RWPE2 (cell line): ENCODE data around the gene ADAP1.
A peak's percentile ranks its signal among the peaks of the same experiment; 100 is the strongest.

Experiments used
- ATAC-seq: fragments of 200-7000 bp; cut with Tn5 transposase; 3 replicates; pipeline ENCODE4 v1.9.1; 2021; ENCODE audit warnings: low read depth
- DNase-seq: peaks from one replicate; pipeline ENCODE4 v3.0.0-alpha.2; 2020; ENCODE audit warnings: low spot score
- H3K27ac ChIP-seq: fragments of 450-650 bp; 2 replicates; pipeline ENCODE4 v1.5.1; 2017; ENCODE audit warnings: mild to moderate bottlenecking; ENCODE audit not compliant: poor library complexity, severe bottlenecking
- H3K27me3 ChIP-seq: fragments of 250-450 bp; sonication (Bioruptor Pico); 2 replicates; pipeline ENCODE4 v1.5.1; 2021; ENCODE audit warnings: mild to moderate bottlenecking, moderate library complexity; ENCODE audit not compliant: insufficient read depth, poor library complexity, severe bottlenecking
- H3K36me3 ChIP-seq: fragments of 250-450 bp; sonication (Bioruptor Pico); 2 replicates; pipeline ENCODE4 v1.5.1; 2020; ENCODE audit warnings: low read depth, mild to moderate bottlenecking, moderate library complexity
- H3K4me1 ChIP-seq: fragments of 250-450 bp; sonication (Bioruptor Pico); 2 replicates; pipeline ENCODE4 v1.5.1; 2021; ENCODE audit warnings: mild to moderate bottlenecking, moderate library complexity; ENCODE audit not compliant: insufficient read depth, poor library complexity, severe bottlenecking
- H3K4me3 ChIP-seq: fragments of 250-450 bp; sonication (Bioruptor Pico); 2 replicates; pipeline ENCODE4 v1.5.1; 2021; ENCODE audit warnings: mild to moderate bottlenecking, moderate library complexity; ENCODE audit not compliant: severe bottlenecking
- H3K9me3 ChIP-seq: fragments of 250-450 bp; sonication (Bioruptor Pico); 2 replicates; pipeline ENCODE4 v1.5.1; 2021; ENCODE audit warnings: mild to moderate bottlenecking, moderate library complexity; ENCODE audit not compliant: severe bottlenecking
- CTCF ChIP-seq: fragments of 450-650 bp; IDR thresholded peaks from one replicate; pipeline ENCODE4 v1.5.1; 2017; ENCODE audit warnings: mild to moderate bottlenecking, moderate library complexity; ENCODE audit not compliant: poor library complexity, severe bottlenecking

ADAP1 gene

GRCh38 chr7:918441-919113, 35.9 kb downstream of the ADAP1 start:
- no peak for ATAC-seq
- H3K36me3 ChIP-seq: no peaks in the 10 kb centered on the region
- no peaks in the 10 kb centered on the region for H3K9me3 ChIP-seq
- H3K27ac ChIP-seq: no peak overlapping the region
- no peak for TF ChIP-seq CTCF
- peak; percentile 57 for DNase-seq
- no peaks in the 10 kb centered on the region for H3K27me3 ChIP-seq
- H3K4me3 ChIP-seq: no peak overlapping the region
- H3K4me1 ChIP-seq: peaks cover 14% of the 10 kb centered on the region

DNA sequence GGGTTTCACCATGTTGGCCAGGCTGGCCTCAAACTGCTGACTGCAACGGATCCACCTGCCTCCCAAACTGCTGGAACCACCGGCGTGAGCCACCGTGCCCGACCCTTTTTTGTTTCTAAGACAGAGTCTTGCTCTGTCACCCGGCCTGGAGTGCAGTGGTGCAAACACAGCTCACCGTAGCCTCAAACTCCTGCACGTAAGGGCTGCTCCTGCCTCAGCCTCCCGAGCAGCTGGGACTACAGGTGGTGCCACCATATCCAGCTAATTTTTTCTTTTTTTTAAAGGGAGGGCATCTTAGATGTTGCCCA, 36.4 kb downstream of the ADAP1 start:
- Histone ChIP-seq H3K4me3 (no peak overlapping the region), H3K27me3 (no peaks in the 10 kb centered on the region), H3K4me1 (peaks cover 15% of the 10 kb centered on the region), H3K9me3 (no peaks in the 10 kb centered on the region), H3K27ac (no peak overlapping the region), H3K36me3 (no peaks in the 10 kb centered on the region)
- no peak for TF ChIP-seq CTCF
- DNase-seq (peak; percentile 30), ATAC-seq (no peak)

- no peak overlapping the region for H3K27ac ChIP-seq
- no peak overlapping the region for H3K4me3 ChIP-seq
- TF ChIP-seq CTCF: no peak
- DNase-seq: peak; percentile 31
- H3K36me3 ChIP-seq: no peaks in the 10 kb centered on the region
- peaks cover 13% of the 10 kb centered on the region for H3K4me1 ChIP-seq
- H3K9me3 ChIP-seq: no peaks in the 10 kb centered on the region
- no peak for ATAC-seq
- H3K27me3 ChIP-seq: no peaks in the 10 kb centered on the region
These were observed 37.0 kb downstream of the ADAP1 start for GRCh38 chr7:917255-918117.

GRCh38 chr7:916291-916941, 38.1 kb downstream of the ADAP1 start:
- H3K27me3 ChIP-seq: no peaks in the 10 kb centered on the region
- DNase-seq: peak; percentile 60

More at GRCh38 chr7:916291-916941, 38.1 kb downstream of the ADAP1 start:
- Histone ChIP-seq H3K4me3 (no peak overlapping the region), H3K9me3 (no peaks in the 10 kb centered on the region), H3K36me3 (no peaks in the 10 kb centered on the region), H3K4me1 (peaks cover 13% of the 10 kb centered on the region), H3K27ac (no peak overlapping the region)
- no peak for ATAC-seq
- TF ChIP-seq CTCF: no peak
